Fibroblast of skin of abdomen (primary cell): ENCODE results near the gene PC. TPM values are rescaled to one million over a fixed set of nuclear protein-coding genes. Genes with fewer than 3 reads are reported as not detected.
"Not testable (repeated sequence)": the region's sequence is repeated elsewhere in the genome, so short reads cannot be mapped to it uniquely, and the experiment has no call there.

ENCODE experiments used
- DNase-seq: peaks from one replicate; pipeline ENCODE4 v3.0.0-alpha.2; 2013
- polyA plus RNA-seq, 2 experiments: library from polyadenylated mRNA; unstranded; fragments of 120-200 nt; gene quantifications; one replicate each; pipeline ENCODE4 v1.2.1, GENCODE V29; 2013; ENCODE audit not compliant: insufficient read length in 2 of 2

PC gene
- polyA plus RNA-seq (2013, experiment 1 of 2; ENCODE audit: insufficient read length): 21.6 TPM
- polyA plus RNA-seq (2013, experiment 2 of 2; ENCODE audit: insufficient read length): 24.8 TPM

GRCh38 chr11:66958232-66958955 is at the start of gene PC:
Gene PC (minus strand): TSS chr11:66958383. CDS start chr11:66872159, 86,224 bp downstream.
- DNase-seq: peak; percentile 100

- no peak for DNase-seq
Measured at GRCh38 chr11:67007126-67007525, 48.9 kb upstream of the PC start.

GRCh38 chr11:67006029-67006884 is 48.1 kb upstream of the PC start:
- peak; percentile 25 for DNase-seq

- not testable (repeated sequence) for DNase-seq
Measured at GRCh38 chr11:67005200-67005599, 47.0 kb upstream of the PC start.

- DNase-seq: no peak
Measured at GRCh38 chr11:67002921-67003411, 44.8 kb upstream of the PC start.

GRCh38 chr11:67002297-67002913 is 44.2 kb upstream of the PC start:
- no peak for DNase-seq

GRCh38 chr11:67001332-67001731 is 43.1 kb upstream of the PC start:
- no peak for DNase-seq

- no peak for DNase-seq
Measured at GRCh38 chr11:66999555-66999954, 41.4 kb upstream of the PC start.

GRCh38 chr11:66996609-66997273 is 38.6 kb upstream of the PC start:
- peak; percentile 22 for DNase-seq

- DNase-seq: no peak
Measured at GRCh38 chr11:66992041-66992440, 33.9 kb upstream of the PC start.

GRCh38 chr11:66989360-66989759 is 31.2 kb upstream of the PC start:
- not testable (repeated sequence) for DNase-seq

- not testable (repeated sequence) for DNase-seq
Measured at GRCh38 chr11:66988741-66989140, 30.6 kb upstream of the PC start.

GRCh38 chr11:66987924-66988637 is 29.9 kb upstream of the PC start:
- DNase-seq: no peak

- DNase-seq: no peak
Measured at GRCh38 chr11:66987158-66987620, 29.0 kb upstream of the PC start.

- no peak for DNase-seq
Measured at GRCh38 chr11:66986178-66986545, 28.0 kb upstream of the PC start.

- DNase-seq: no peak
Measured at GRCh38 chr11:66985508-66986177, 27.5 kb upstream of the PC start.

GRCh38 chr11:66983275-66983924 is 25.2 kb upstream of the PC start:
- no peak for DNase-seq

GRCh38 chr11:66981976-66982578 is 23.9 kb upstream of the PC start:
- DNase-seq: peak; percentile 93

- peak; percentile 51 for DNase-seq
Measured at GRCh38 chr11:66979336-66979980, 21.3 kb upstream of the PC start.

- no peak for DNase-seq
Measured at GRCh38 chr11:66978717-66979116, 20.5 kb upstream of the PC start.
